Limb (tissue), 2 donors: Measurements from ENCODE around the gene TENM3.

Experiments
- DNase-seq, 2 donors: peaks; one replicate each; pipeline ENCODE4 v3.0.0-alpha.2; 2016; ENCODE audit errors: extremely low spot score in 2 of 2

TENM3 gene

GRCh38 chr4:182717788-182718583 lies 474.8 kb downstream of the TENM3 start:
- no peak for DNase-seq

- DNase-seq: no peak
Measured at GRCh38 chr4:182724414-182724813, 481.2 kb downstream of the TENM3 start.

DNA sequence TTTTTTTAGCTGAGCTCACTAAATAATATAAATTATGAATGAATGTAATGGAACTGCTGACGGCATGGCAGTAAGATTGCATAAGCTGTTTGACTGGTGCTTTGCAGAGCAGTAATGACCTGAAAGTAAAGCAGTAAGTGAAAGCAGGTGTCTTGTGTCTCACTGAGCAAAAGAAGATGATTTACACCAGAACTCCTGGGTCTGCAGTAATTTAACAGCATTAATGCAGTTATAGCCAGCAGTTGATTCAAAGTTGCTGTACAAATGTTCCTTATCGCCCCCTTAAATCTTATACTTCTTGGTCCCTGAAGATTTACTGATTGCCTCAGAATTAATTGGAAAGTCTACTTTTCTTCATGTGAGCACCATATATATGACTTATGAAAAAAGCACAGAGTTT lies 486.3 kb downstream of the TENM3 start:
- DNase-seq: no peak

DNA sequence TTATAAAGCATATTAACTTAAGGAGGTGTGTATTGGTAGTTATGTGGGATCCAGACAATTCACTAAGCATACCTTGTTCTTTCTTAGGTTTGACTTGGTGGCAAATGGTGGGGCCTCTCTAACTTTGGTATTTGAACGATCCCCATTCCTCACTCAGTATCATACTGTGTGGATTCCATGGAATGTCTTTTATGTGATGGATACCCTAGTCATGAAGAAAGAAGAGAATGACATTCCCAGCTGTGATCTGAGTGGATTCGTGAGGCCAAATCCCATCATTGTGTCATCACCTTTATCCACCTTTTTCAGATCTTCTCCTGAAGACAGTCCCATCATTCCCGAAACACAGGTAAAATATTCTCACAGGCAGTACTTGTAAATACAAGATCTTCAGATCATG lies 487.6 kb downstream of the TENM3 start:
- DNase-seq: no peak

DNA sequence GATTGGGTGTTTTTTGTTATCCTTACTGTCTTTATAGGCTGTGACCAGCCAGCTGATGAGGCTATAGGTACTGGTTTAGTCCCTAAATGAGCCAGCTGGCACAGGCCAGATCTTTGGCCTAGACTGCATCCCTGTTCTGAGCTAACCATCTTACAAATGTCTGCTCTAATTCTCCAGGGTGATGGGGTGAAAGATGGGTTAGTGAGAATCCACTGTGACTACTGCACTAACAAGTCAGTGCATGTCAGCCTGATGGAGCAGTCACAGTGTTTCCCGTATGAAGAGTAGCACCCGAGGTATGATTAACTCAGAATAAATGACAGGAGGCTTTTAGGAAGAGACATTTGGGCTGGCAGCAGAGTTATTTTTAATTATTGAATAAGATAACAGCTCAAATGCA lies 493.0 kb downstream of the TENM3 start:
- DNase-seq: no peak

DNA sequence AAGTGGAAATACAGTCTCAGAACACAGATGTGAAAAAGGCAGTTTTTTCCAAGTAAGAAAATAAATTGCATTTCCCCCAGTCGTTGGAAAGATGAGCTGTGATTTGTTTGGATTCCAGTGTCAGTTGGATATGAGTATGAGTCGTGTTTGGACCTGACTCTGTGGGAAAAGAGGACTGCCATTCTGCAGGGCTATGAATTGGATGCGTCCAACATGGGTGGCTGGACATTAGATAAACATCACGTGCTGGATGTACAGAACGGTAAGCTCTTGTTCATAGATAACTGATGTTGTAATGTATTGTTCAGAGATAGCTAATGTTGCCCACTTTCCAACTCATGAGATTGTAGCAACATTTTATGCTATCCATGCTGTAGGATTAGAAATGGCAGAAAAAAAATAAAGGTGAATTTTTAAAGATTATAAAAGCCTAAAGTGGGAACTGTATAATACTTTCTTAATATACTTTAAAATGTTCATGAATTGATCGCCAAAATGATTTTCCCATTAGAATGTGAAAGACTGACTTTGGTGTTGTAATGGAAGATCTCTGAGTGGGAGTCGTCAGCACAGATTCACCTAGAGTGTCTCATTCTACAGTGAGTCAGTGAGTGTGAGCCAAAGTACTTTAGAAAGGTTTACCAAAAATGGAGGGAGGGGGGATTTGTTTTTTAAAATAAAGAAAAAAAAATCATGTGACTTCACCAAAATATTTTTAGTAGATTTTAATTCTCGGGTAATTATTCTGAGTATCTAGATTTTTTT lies 495.3 kb downstream of the TENM3 start:
- no peak for DNase-seq

DNA sequence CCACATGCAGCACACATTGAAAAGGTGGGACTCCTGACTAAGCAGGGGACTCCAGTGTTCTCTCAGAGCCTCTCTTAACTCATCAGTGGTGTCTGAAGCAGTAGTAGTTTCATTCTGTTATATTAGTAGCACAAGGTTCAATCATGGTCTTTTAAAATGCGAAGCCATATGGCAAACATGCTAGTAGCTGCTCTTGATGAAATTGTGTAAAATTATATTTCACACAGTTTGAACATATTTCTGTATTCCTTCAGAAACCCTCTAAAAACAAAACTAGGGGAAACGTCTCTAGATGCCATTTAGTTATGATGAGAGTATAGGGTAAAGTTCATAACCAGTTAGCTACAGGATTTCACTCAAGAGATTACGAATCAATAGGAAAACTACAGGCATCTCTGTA lies 497.1 kb downstream of the TENM3 start:
- DNase-seq: no peak

DNA sequence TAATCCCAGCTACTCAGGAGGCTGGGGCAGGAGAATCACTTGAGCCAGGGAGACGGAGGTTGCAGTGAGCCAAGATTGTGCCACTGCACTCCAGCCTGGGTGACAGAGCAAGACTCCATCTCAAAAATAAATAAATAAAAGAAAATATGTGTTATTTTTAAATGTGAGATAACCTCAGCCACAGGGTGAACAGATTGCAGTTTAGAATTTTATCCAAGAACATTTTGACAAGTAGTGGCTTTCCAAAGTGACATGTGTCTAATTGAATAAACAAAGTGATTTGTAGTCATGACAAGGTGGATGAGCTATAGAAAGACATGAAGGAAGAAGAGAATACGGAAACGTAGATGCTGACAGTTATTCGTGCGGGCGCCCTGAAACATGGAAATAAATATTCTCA lies 497.9 kb downstream of the TENM3 start:
- DNase-seq: no peak

GRCh38 chr4:182741914-182742313 lies 498.7 kb downstream of the TENM3 start:
- DNase-seq: no peak

- no peak for DNase-seq
Measured at GRCh38 chr4:182743815-182744214, 500.6 kb downstream of the TENM3 start.

- no peak for DNase-seq
Measured at GRCh38 chr4:182745237-182745636, 502.0 kb downstream of the TENM3 start.

DNA sequence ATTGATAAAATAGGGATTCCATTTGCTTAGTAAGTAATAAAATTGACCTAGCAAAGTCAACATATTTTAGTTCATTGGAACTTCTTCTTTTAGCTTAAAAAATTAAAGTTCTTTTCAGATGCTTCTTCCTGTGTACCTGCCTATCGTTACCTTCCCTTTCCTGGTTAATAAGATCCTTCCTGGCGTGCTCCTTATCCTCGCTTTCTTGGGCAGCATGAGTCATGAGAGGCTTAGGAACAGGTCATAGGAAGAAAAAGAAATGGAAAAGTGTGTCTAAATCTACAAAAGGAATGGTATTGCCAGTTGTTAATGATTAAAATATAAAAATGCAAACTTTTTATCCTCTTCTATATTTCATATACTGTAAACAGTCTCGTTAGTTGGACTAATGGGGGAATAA lies 503.7 kb downstream of the TENM3 start:
- no peak for DNase-seq

DNA sequence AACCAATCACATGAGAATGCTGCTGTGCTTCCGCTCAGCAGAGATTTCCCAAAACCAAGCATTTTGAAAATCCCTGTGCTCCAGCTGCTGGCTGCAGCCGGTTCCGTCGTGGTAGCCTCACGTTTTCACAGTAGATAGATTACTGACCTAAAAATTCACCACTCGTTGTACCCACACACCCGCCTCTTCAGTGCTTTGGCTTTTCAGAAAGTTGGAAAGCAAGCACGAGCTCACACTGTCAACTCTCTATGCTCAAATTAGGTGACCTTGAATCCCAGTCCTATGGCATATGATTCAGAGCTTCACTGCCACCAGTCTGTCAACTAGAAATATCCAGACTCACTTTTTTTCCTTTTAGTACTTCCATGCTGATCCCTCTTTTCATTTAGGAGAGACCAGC lies 505.1 kb downstream of the TENM3 start:
- DNase-seq: no peak

- no peak for DNase-seq
Measured at GRCh38 chr4:182748949-182749348, 505.7 kb downstream of the TENM3 start.

GRCh38 chr4:182749667-182750167 lies 506.5 kb downstream of the TENM3 start:
- no peak for DNase-seq

- DNase-seq: no peak
Measured at GRCh38 chr4:182752158-182752910, 509.1 kb downstream of the TENM3 start.

DNA sequence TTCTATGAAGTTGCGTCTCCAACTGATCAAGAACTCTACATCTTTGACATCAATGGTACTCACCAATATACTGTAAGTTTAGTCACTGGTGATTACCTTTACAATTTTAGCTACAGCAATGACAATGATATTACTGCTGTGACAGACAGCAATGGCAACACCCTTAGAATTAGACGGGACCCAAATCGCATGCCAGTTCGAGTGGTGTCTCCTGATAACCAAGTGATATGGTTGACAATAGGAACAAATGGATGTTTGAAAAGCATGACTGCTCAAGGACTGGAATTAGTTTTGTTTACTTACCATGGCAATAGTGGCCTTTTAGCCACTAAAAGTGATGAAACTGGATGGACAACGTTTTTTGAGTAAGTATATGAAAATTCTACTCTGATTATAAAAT lies 511.7 kb downstream of the TENM3 start:
- no peak for DNase-seq

DNA sequence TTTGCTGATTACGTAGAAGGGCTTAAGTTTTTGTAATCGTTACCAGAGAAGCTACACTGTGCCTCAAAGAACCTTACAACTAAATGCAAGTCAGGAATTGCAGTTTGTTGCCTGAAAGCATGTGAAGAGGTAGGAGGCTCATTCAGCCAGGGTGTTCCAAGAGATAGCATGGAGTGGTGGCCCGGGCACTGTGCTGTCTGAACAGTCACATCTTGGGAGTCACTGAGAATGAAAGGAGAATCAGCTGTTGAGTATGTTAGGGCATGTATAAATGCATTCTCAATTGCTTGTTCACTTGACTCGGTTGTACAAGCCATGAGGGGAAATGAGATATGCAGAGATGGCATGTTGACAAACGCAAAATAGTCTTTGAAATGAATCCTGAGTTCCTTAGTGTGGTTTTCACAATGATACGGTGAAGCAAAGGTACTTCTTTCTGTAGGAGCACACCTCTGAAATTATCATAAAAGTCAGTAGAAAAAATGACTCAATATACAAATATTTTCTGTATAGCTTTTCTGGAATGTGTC lies 513.0 kb downstream of the TENM3 start:
- no peak for DNase-seq

DNA sequence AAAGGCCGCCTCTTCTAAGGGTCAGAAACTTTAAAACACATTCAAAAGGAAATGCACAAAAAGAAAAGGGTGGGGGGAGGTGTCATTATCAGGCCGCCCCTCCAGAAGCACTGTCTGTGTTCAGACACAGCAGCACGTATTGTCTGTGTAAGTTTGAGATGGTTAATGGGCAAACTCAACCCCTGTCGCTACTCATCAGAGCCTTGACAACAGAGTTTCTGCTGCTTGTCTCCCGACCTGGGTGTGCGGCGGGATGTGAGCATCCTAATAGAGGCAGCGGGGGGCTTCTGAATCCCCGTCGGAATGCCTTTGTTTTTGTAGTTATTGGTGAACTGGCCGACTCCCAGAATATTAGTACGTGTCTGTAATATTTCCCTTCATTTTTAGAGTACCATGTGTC lies 515.1 kb downstream of the TENM3 start:
- DNase-seq: no peak

GRCh38 chr4:182760551-182761043 lies 517.4 kb downstream of the TENM3 start:
- no peak for DNase-seq

DNA sequence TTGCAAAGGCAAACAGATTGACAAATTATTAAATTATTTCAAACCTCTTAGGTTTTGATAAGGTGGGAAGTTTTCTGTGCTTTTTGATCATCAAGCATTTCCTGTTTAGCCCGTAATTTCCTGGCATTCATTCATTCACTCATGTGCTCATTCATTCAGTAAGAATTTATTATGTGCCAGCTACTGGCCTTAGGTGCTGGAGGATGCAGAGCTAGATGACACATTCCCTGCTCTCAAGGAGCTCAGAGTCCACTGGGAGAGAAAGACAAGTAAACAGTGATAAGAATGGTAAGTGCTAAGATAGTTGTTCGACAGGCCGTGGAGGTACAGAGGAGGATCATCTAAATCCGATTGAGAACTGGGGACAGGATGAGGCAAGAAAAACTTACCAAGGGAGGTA lies 520.9 kb downstream of the TENM3 start:
- DNase-seq: no peak

- no peak for DNase-seq
Measured at GRCh38 chr4:182764642-182765041, 521.4 kb downstream of the TENM3 start.
